ENCODE measurements around the gene NRDE2.
A peak's percentile ranks its signal among the peaks of the same experiment; 100 is the strongest.

The NRDE2 gene

DNA sequence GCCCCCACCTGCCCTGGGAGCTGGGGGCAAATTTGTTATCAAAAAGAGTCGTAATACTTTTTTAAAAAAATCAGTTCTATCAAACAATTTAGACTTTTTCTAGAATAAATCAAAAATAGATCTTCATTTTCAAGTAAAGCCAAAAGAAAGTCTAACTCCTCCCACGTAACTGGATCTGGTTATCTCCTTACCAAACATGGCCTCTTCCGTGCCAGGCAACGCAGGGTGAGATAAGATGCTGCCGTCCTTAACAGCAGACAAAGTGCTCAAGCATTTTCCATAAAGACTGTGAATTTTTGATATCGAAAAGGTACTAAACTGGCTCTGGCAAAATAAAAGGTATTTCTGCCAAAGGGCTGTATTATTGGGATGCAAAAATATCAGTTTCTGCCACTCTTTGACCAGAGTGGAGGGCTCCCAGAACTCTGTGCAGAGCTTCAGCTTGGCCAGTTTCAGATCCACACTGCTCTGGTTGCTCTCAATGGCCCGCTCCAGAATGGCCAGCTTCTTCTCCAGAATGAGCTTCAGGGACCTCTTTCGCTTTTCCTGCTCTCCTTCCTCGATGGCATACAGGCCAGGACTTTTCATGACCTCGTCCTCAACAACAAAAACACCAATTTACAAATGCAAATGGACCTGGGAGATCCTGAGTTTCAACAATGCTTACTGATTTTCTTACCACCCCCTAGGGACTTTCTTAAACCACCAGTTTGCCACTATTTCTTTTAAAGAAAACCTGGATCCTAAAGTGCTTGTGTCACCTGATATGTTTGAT is 29.0 kb downstream of the NRDE2 start:
- no peak overlapping the region for H3K27ac ChIP-seq (replicated peaks)
- no peak overlapping the region for H3K4me3 ChIP-seq (replicated peaks; ENCODE audit: insufficient read depth, low read length)
- DNase-seq (ENCODE audit: low read depth in 1 of 2, low spot score in 1 of 2): no peak
- TF ChIP-seq, protein P1, sequence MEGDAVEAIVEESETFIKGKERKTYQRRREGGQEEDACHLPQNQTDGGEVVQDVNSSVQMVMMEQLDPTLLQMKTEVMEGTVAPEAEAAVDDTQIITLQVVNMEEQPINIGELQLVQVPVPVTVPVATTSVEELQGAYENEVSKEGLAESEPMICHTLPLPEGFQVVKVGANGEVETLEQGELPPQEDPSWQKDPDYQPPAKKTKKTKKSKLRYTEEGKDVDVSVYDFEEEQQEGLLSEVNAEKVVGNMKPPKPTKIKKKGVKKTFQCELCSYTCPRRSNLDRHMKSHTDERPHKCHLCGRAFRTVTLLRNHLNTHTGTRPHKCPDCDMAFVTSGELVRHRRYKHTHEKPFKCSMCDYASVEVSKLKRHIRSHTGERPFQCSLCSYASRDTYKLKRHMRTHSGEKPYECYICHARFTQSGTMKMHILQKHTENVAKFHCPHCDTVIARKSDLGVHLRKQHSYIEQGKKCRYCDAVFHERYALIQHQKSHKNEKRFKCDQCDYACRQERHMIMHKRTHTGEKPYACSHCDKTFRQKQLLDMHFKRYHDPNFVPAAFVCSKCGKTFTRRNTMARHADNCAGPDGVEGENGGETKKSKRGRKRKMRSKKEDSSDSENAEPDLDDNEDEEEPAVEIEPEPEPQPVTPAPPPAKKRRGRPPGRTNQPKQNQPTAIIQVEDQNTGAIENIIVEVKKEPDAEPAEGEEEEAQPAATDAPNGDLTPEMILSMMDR (IDR thresholded peaks at IDR 0.05; ENCODE audit: insufficient read depth, low read length): no peak
- H3K27me3 ChIP-seq (ENCODE audit: insufficient read depth, poor library complexity, severe bottlenecking): no peaks in the 10 kb centered on the region

DNA sequence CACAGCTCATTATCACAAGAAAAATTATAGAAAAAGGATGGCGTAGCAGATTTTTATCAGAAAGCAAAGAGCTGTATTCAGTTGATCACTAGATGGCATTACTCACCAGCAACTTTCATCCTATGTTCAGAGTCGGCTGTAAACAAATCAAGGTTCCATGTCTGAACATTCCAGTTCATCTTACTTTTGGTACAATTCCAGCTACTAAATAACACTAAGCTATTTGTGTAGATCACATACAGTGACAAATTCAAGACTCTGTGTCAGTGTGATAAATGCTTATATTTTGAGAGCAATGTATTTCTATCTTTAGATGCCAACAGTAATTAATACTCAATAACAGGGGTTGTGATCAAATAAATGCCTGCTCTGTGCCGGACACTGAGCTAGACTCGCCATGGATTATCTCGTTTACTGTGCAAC is 30.1 kb downstream of the NRDE2 start:
- peak in 1 of 2 experiments; percentile 25 for DNase-seq (ENCODE audit: low read depth in 1 of 2, low spot score in 1 of 2)
- Histone ChIP-seq H3K27ac (replicated peaks) (peak overlapping the region; percentile 81), H3K27me3 (ENCODE audit: insufficient read depth, poor library complexity, severe bottlenecking) (no peaks in the 10 kb centered on the region), H3K4me3 (replicated peaks; ENCODE audit: insufficient read depth, low read length) (no peak overlapping the region)
- TF ChIP-seq, protein P1 (IDR thresholded peaks at IDR 0.05; ENCODE audit: insufficient read depth, low read length): peak; percentile 37
- TF ChIP-seq POLR2AphosphoS5 (IDR thresholded peaks at IDR 0.05; ENCODE audit: low read depth): no peak

DNA sequence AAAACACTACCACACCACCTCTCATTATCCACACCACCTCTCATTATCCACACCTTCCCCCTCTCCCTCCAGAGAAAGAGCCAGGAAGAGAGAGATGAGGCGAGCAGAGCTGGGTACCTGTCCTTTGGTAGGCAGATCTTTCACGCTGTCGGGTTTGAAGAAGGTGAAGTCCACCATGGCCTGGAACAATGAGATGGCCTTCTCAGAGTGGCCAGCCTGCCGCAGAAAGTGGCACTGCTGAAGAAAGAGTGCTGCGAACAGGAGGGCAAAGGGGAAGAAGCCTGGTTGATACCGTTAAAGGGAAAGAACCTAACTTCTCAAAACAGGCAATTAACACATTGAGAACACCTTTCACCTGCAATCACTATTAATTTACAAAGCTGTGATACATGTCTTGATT is 30.6 kb downstream of the NRDE2 start:
- no peak for TF ChIP-seq SPI1 (IDR thresholded peaks at IDR 0.05; ENCODE audit: borderline replicate concordance, low read depth)
- TF ChIP-seq POLR2AphosphoS5 (IDR thresholded peaks at IDR 0.05; ENCODE audit: low read depth): no peak
- TF ChIP-seq, protein P2, sequence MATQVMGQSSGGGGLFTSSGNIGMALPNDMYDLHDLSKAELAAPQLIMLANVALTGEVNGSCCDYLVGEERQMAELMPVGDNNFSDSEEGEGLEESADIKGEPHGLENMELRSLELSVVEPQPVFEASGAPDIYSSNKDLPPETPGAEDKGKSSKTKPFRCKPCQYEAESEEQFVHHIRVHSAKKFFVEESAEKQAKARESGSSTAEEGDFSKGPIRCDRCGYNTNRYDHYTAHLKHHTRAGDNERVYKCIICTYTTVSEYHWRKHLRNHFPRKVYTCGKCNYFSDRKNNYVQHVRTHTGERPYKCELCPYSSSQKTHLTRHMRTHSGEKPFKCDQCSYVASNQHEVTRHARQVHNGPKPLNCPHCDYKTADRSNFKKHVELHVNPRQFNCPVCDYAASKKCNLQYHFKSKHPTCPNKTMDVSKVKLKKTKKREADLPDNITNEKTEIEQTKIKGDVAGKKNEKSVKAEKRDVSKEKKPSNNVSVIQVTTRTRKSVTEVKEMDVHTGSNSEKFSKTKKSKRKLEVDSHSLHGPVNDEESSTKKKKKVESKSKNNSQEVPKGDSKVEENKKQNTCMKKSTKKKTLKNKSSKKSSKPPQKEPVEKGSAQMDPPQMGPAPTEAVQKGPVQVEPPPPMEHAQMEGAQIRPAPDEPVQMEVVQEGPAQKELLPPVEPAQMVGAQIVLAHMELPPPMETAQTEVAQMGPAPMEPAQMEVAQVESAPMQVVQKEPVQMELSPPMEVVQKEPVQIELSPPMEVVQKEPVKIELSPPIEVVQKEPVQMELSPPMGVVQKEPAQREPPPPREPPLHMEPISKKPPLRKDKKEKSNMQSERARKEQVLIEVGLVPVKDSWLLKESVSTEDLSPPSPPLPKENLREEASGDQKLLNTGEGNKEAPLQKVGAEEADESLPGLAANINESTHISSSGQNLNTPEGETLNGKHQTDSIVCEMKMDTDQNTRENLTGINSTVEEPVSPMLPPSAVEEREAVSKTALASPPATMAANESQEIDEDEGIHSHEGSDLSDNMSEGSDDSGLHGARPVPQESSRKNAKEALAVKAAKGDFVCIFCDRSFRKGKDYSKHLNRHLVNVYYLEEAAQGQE (IDR thresholded peaks at IDR 0.05; ENCODE audit: insufficient replicate concordance, low read depth): no peak
- TF ChIP-seq, protein P1 (IDR thresholded peaks at IDR 0.05; ENCODE audit: insufficient read depth, low read length): no peak
- no peak for TF ChIP-seq GABPA (IDR thresholded peaks at IDR 0.05; ENCODE audit: low read depth)
- peak overlapping the region; percentile 81 for H3K27ac ChIP-seq (replicated peaks)
- H3K27me3 ChIP-seq (ENCODE audit: insufficient read depth, poor library complexity, severe bottlenecking): no peaks in the 10 kb centered on the region
- H3K4me3 ChIP-seq (replicated peaks; ENCODE audit: insufficient read depth, low read length): peak overlapping the region; percentile 0; the same call in 1 of the 2 replicates
- peak in 1 of 2 experiments; percentile 44 for DNase-seq (ENCODE audit: low read depth in 1 of 2, low spot score in 1 of 2)

DNA sequence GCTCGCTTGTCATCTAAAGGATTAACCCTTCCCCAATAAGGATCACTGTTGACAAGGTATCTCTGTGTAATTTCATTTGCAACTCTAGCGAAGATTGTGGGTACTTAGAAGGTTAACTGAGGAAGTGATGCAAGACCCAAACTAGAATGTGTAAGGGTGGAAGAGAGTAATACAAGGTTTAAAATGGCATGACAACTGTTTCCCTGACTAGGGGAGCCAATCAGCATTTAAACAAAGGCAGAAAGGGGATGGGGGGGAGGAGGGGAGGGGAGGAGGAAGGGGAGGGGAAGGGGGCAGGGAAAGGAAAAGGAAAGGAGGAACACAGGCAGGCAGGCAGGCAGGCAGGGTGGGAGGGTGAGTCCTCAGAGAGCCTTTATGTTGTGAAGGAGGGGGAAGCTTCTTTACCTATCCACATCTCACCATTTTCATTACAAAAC is 31.1 kb downstream of the NRDE2 start:
- Histone ChIP-seq H3K4me3 (replicated peaks; ENCODE audit: insufficient read depth, low read length) (peak overlapping the region; percentile 0; the same call in 1 of the 2 replicates), H3K27me3 (ENCODE audit: insufficient read depth, poor library complexity, severe bottlenecking) (no peaks in the 10 kb centered on the region), H3K27ac (replicated peaks) (peak overlapping the region; percentile 91)
- TF ChIP-seq POLR2AphosphoS5 (IDR thresholded peaks at IDR 0.05; ENCODE audit: low read depth) (no peak), SPI1 (IDR thresholded peaks at IDR 0.05; ENCODE audit: borderline replicate concordance, low read depth) (peak; percentile 68; the same call in 1 of the 2 replicates)
- TF ChIP-seq, protein P2 (IDR thresholded peaks at IDR 0.05; ENCODE audit: insufficient replicate concordance, low read depth): no peak
- peak; percentile 81 to 86 for DNase-seq (ENCODE audit: low read depth in 1 of 2, low spot score in 1 of 2)

Data from HL-60 (cell line).